K562 (cell line): ENCODE results near the gene ZNF485. TPM values are rescaled to one million over a fixed set of nuclear protein-coding genes. Genes with fewer than 3 reads are reported as not detected.

Experiments
- ARID2 ChIP-seq: fragments of 450-650 bp; IDR thresholded peaks from 2 replicates; pipeline ENCODE4 v1.6.1; 2017; ENCODE audit warnings: antibody characterized with exemption, mild to moderate bottlenecking
- CBX2 ChIP-seq: fragments of 200-600 bp; sonication (generic); IDR thresholded peaks from one replicate; pipeline ENCODE4 v1.6.1; 2012; ENCODE audit warnings: mild to moderate bottlenecking, low read length, inconsistent platforms; ENCODE audit not compliant: insufficient read depth, poor library complexity, severe bottlenecking
- DACH1 ChIP-seq: fragments of 450-650 bp; IDR thresholded peaks from 2 replicates; pipeline ENCODE4 v1.6.1; 2018; ENCODE audit not compliant: partially characterized antibody
- DDX20 ChIP-seq: fragments of 450-650 bp; IDR thresholded peaks from 2 replicates; pipeline ENCODE4 v1.6.1; 2016; ENCODE audit warnings: missing genetic modification characterization, low read depth, mild to moderate bottlenecking, missing compliant biosample characterization, moderate library complexity
- DNMT1 ChIP-seq: fragments of 450-650 bp; IDR thresholded peaks from 2 replicates; pipeline ENCODE4 v1.6.1; 2016; ENCODE audit warnings: antibody characterized with exemption, mild to moderate bottlenecking
- ESRRA ChIP-seq: fragments of 450-650 bp; IDR thresholded peaks from 2 replicates; pipeline ENCODE4 v1.6.1; 2014; ENCODE audit warnings: low read depth, mild to moderate bottlenecking, moderate library complexity, borderline replicate concordance
- FOXJ3 ChIP-seq: sonication (generic); formaldehyde crosslinking; IDR thresholded peaks from 2 replicates; pipeline ENCODE4 v1.4.0; 2020; ENCODE audit warnings: mild to moderate bottlenecking, missing genetic modification reagents
- GABPA ChIP-seq: fragments of 200-800 bp; sonication (Bioruptor generic); conservative IDR thresholded peaks from 2 replicates; pipeline ENCODE4 v1.6.1; 2016; ENCODE audit warnings: low read depth, missing genetic modification characterization, missing compliant biosample characterization
- GATA2 ChIP-seq: sonication (generic); formaldehyde crosslinking; IDR thresholded peaks from 2 replicates; pipeline ENCODE4 v1.4.0; 2020; ENCODE audit warnings: mild to moderate bottlenecking, missing genetic modification reagents
- HNRNPUL1 ChIP-seq: fragments of 200-400 bp; formaldehyde crosslinking; IDR thresholded peaks from 2 replicates; pipeline ENCODE4 v1.6.1; 2017; ENCODE audit warnings: low read length
- KLF1 ChIP-seq: fragments of 450-650 bp; IDR thresholded peaks from 2 replicates; pipeline ENCODE4 v1.6.1; 2016; ENCODE audit warnings: missing genetic modification characterization, missing compliant biosample characterization
- NFIC ChIP-seq: fragments of 450-650 bp; IDR thresholded peaks from 2 replicates; pipeline ENCODE4 v1.6.1; 2017; ENCODE audit warnings: mild to moderate bottlenecking, inconsistent platforms
- SIN3A ChIP-seq, 2 experiments: fragments of 150-350 bp in 1 of 2; IDR thresholded peaks; 2 replicates each; pipeline ENCODE4 v1.6.1; 2011 to 2016; ENCODE audit warnings: borderline replicate concordance in 2 of 2, low read depth in 2 of 2, low read length in 2 of 2, mild to moderate bottlenecking in 2 of 2, moderate library complexity in 2 of 2; ENCODE audit not compliant: control insufficient read depth in 1 of 2
- SRSF3 ChIP-seq: fragments of 200-400 bp; formaldehyde crosslinking; IDR thresholded peaks from 2 replicates; pipeline ENCODE4 v1.6.1; 2016; ENCODE audit warnings: mild to moderate bottlenecking, low read length, moderate library complexity; ENCODE audit not compliant: insufficient read depth
- SUPT5H ChIP-seq: fragments of 450-650 bp; IDR thresholded peaks from 2 replicates; pipeline ENCODE4 v1.6.1; 2016
- ZNF212 ChIP-seq: fragments of 450-650 bp; formaldehyde crosslinking; IDR thresholded peaks from 2 replicates; pipeline ENCODE4 v1.4.0; 2020; ENCODE audit warnings: mild to moderate bottlenecking
- ZNF239 ChIP-seq: fragments of 250-450 bp; sonication (Bioruptor Pico); IDR thresholded peaks from 2 replicates; pipeline ENCODE4 v1.4.0; 2020; ENCODE audit warnings: mild to moderate bottlenecking
- polyA plus RNA-seq, 8 experiments: library from polyadenylated mRNA; depleted of rRNA in 4 of 8; stranded (reverse) in 5 of 8; unstranded in 3 of 8; fragments of >200 nt; fragmentation: Nextera tagmentation in 2 of 8; fragmentation: Illumina TruSeq in 1 of 8; extraction: Ambion mirVana in 2 of 8; extraction: Trizol in 1 of 8; gene quantifications; 2 replicates each; pipeline versions ENCODE4 v1.2.1 to v1.2.3, GENCODE V29; 2011 to 2014; ENCODE audit warnings: inconsistent platforms in 1 of 8, missing spikeins in 1 of 8
- total RNA-seq, 7 experiments: library from RNA; depleted of rRNA in 6 of 7; stranded (reverse); fragments of >200 nt in 6 of 7; fragmentation: Illumina TruSeq in 2 of 7; extraction: Trizol in 2 of 7; gene quantifications; 2 replicates each; pipeline versions ENCODE4 v1.2.1 to v1.2.3, GENCODE V29; 2011 to 2021; ENCODE audit warnings: low replicate concordance in 1 of 7
- TF ChIP-seq, protein P1 (sequence below): fragments of 150-350 bp; conservative IDR thresholded peaks from 2 replicates; pipeline ENCODE4 v1.6.1; 2014; ENCODE audit warnings: low read length
- TF ChIP-seq, protein P2 (sequence below): fragments of 250-450 bp; sonication (Bioruptor Pico); IDR thresholded peaks from 2 replicates; pipeline ENCODE4 v1.6.1; 2021; ENCODE audit warnings: mild to moderate bottlenecking
- TF ChIP-seq, protein P3 (sequence below): fragments of 250-450 bp; sonication (Bioruptor Pico); IDR thresholded peaks from 2 replicates; pipeline ENCODE4 v1.4.0; 2020; ENCODE audit warnings: mild to moderate bottlenecking, moderate library complexity

ZNF485 gene
- total and polyA plus RNA-seq, 9 of the 15 experiments (the other 6 are each of a cell fraction or from before 2014, with no cell fraction given): 8.0 to 18.7 (median 11.9) TPM

DNA sequence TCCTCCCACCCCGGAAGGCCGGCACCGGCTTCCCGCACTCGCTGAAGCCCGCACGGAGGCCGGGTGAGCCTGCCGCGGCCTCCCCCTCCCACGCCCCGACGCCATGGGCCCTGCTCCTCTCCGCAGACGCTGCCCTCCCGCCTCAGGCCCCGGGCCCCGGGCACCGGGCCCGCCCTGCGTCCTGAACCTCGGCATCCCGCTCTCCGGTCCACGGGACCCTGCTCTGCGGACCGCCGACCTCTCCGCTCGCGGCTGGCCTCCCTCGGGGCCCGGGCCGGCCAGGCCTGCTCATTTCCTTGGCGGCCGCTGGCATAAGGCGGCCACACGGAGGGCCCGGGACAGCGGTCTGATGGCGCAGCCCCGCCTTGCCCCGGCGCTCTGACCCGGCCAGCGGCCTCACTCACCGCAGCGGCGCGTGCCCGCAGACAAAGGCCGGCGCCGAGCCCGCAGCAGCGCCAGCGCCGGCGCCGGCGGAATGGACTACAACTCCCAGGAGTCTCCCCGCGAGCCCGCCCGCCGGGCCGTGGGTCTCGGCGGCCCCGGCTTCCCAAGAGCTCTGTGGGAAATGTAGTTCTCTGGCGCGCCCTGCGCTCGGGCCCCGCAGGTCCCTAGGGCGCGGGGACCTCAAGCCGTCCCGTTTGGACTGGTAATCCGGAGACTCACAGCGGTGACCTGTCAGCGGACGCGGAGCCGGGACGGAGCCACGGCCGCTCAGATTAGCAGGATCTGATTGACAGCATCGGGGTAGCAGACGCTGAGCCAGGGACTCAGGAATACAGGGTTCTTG lies 42.4 kb downstream of the ZNF485 start, which contains the start of gene ZNF32 (continued):
- TF ChIP-seq, protein P1, sequence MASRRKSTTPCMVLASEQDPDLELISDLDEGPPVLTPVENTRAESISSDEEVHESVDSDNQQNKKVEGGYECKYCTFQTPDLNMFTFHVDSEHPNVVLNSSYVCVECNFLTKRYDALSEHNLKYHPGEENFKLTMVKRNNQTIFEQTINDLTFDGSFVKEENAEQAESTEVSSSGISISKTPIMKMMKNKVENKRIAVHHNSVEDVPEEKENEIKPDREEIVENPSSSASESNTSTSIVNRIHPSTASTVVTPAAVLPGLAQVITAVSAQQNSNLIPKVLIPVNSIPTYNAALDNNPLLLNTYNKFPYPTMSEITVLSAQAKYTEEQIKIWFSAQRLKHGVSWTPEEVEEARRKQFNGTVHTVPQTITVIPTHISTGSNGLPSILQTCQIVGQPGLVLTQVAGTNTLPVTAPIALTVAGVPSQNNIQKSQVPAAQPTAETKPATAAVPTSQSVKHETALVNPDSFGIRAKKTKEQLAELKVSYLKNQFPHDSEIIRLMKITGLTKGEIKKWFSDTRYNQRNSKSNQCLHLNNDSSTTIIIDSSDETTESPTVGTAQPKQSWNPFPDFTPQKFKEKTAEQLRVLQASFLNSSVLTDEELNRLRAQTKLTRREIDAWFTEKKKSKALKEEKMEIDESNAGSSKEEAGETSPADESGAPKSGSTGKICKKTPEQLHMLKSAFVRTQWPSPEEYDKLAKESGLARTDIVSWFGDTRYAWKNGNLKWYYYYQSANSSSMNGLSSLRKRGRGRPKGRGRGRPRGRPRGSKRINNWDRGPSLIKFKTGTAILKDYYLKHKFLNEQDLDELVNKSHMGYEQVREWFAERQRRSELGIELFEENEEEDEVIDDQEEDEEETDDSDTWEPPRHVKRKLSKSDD: no peak
- no peak for TF ChIP-seq GATA2 (CRISPR knock-in tag)
- no peak for TF ChIP-seq HNRNPUL1
- no peak for TF ChIP-seq DDX20
- no peak for TF ChIP-seq ZNF239 (CRISPR knock-in tag)
- no peak for TF ChIP-seq FOXJ3 (CRISPR knock-in tag)
- no peak for TF ChIP-seq CBX2
- TF ChIP-seq NFIC: peak; percentile 45
- peak; percentile 60; the same call in 1 of the 2 replicates for TF ChIP-seq GABPA
- TF ChIP-seq, protein P2, sequence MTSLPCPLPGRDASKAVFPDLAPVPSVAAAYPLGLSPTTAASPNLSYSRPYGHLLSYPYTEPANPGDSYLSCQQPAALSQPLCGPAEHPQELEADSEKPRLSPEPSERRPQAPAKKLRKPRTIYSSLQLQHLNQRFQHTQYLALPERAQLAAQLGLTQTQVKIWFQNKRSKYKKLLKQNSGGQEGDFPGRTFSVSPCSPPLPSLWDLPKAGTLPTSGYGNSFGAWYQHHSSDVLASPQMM: no peak
- TF ChIP-seq DNMT1: no peak
- no peak for TF ChIP-seq DACH1
- TF ChIP-seq, protein P3, sequence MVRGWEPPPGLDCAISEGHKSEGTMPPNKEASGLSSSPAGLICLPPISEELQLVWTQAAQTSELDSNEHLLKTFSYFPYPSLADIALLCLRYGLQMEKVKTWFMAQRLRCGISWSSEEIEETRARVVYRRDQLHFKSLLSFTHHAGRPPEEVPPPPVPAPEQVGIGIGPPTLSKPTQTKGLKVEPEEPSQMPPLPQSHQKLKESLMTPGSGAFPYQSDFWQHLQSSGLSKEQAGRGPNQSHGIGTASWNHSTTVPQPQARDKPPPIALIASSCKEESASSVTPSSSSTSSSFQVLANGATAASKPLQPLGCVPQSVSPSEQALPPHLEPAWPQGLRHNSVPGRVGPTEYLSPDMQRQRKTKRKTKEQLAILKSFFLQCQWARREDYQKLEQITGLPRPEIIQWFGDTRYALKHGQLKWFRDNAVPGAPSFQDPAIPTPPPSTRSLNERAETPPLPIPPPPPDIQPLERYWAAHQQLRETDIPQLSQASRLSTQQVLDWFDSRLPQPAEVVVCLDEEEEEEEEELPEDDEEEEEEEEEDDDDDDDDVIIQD: no peak
- TF ChIP-seq ZNF212: no peak; the same call in 1 of the 2 replicates
- no peak for TF ChIP-seq SUPT5H
- TF ChIP-seq ARID2: no peak
- TF ChIP-seq SRSF3: no peak
- TF ChIP-seq SIN3A (IDR thresholded peaks at IDR 0.05; ENCODE audit: borderline replicate concordance in 2 of 2, control insufficient read depth in 1 of 2, low read depth in 2 of 2, low read length in 2 of 2): peak in 1 of 2 experiments; percentile 32; a peak in 2 of 4 replicates
- no peak for TF ChIP-seq KLF1 (tag)
- peak; percentile 62; the same call in 1 of the 2 replicates for TF ChIP-seq ESRRA
